Mesenteric fat pad (tissue), 1 donor: ENCODE data around the gene PIP4K2A. TPM values are rescaled to one million over a fixed set of nuclear protein-coding genes. Genes with fewer than 3 reads are reported as not detected.
"Not testable (repeated sequence)": the region's sequence is repeated elsewhere in the genome, so short reads cannot be mapped to it uniquely, and the experiment has no call there.

Experiments
- DNase-seq: peaks from one replicate; pipeline ENCODE4 v3.0.0-alpha.2; 2020; ENCODE audit warnings: low spot score
- total RNA-seq: library from RNA; stranded (reverse); fragmentation: NEBNext Ultra II Directional; extraction: Animal tissue kit (Norgen Biotek cat#: 25700); gene quantifications from one replicate; pipeline ENCODE4 v1.2.1, GENCODE V29; 2021
- donor health status: DM: yes; HTN: yes; CAD: no.

Gene PIP4K2A
- total RNA-seq, 1 donor from 2014 or later, result 49.6 TPM

- DNase-seq, result no peak
Measured at GRCh38 chr10:22719406-22720042, 5.1 kb upstream of the PIP4K2A start.

- not testable (repeated sequence) for DNase-seq
Measured at GRCh38 chr10:22718659-22719058, 4.3 kb upstream of the PIP4K2A start.

DNA sequence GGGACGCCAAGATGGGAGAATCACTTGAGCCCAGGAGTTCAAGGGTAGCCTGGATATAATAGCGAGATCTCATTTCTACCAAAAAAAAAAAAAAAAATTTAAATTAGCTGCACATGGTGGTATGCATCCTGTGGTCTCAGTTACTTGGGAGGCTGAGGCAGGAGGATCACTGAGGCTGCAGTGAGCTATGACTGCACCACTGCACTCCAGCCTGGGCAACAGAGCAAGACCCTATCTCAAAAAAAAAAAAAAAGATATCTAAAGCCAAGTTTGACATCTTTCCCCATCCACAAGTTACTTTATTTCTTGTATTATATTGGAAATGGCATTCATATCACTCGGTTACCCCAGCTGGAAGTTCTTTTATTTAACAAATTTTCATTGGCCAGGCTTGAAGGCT lies 3.4 kb upstream of the PIP4K2A start:
- DNase-seq, result no peak

DNA sequence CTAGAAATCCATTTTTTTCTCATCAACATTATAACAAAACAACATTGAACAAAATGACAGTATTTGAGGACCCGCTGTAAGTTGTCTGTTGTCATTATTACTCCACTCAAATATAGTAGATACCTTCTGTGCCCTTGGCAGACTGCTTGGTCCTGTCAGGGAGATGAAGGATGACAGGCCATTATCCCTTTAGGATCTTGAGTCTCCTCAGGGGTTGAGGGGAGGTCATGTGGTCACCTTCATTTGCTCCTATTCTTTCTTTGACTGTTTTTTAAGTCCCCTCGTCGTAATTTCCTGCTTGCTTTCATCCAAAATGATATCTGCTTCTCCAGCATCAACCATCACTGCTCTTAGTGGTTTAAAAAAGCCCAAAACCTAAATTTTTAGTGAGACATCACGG lies 2.6 kb upstream of the PIP4K2A start:
- no peak for DNase-seq

DNA sequence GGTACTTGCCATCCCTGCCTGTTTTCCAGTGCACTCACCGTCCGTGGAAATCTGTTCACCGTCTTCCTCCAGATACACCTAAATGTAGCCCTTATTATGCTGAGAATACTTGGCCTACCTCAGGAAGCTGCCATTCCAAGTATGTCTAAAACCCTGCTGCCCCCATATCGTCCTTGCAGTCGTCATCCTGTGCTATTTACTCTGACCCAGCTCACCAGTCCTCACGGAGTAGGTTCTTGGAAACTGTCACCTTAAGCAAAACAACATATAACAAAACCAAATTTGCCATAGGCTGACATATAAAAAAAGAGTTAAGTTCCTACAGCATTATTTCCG lies 880 bp upstream of the PIP4K2A start:
- DNase-seq, result no peak

GRCh38 chr10:22713853-22714478 lies 412 bp downstream of the PIP4K2A start:
- no peak for DNase-seq

- no peak for DNase-seq
Measured at GRCh38 chr10:22712956-22713852, 1.2 kb downstream of the PIP4K2A start.

DNA sequence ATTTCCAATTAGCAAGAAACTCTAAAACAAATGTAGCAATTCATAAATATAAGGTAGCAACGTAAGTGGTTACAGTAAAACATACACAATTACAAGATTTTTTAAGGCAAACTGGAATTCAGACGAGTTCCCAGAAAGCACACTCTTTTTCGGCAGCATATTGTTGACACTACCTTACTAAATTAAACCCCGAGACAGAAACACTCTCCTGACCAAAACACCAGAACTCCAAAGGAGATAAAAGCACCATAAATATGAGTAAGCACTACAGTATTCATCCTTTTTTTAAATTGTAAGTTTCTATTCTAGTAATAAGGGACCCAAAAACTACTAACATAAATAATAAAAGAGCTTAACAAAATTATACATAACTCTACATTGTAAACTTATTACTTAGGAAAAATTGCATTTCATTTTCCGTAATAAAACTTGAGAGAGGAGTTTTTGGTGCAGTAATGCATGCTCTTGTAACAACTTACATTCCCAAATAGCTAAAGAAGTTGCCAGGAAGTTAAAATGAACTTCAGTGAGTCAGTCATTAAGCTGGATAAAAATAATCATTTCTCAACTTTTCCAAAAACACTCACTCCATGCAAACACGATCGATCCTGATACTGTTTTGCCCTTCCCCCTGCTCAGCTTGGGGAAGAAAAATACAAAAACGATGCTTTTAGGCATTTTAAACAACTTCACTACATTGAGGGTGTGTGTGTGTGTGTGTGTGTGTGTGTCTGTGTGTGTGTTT lies 2.0 kb downstream of the PIP4K2A start:
- DNase-seq, result no peak

DNA sequence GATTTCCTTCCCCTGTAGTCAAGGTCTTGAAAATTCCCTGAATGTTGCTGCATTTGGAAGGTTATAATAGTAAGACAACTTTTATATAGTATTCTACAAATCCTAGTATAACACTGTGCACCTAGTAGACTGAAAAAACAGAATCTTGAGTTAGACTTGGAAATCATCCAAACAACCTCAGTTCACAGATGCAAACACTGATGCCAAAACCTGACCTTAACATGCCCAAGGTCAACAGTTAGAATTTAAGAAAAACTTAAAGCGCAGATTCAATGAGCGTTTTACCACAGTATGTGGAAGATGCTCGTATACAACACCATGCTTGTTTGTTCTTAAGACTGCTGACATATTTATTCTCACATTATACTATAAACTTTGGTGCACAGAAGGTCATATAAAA lies 3.0 kb downstream of the PIP4K2A start:
- no peak for DNase-seq

GRCh38 chr10:22710139-22710745 lies 4.1 kb downstream of the PIP4K2A start:
- no peak for DNase-seq

GRCh38 chr10:22708772-22709171 lies 5.6 kb downstream of the PIP4K2A start:
- DNase-seq, result no peak

DNA sequence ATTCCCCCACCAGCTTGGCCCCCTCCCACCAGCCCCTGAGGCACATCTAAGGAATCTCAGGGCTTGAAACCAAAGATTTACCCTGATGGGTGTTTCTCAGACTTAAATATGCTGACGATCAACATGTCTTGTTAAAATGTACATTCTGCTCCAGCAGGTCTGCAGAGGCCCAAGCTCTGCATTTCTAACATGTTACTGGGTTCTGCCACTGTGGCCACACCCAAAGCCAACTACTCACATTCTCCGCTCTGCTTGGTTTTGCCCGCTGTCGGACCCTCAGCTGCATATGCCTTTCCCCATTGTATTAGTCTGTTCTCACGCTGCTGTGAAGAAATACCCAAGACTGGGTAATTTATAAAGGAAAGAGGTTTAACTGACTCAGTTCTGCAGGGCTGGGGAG lies 8.9 kb downstream of the PIP4K2A start:
- no peak for DNase-seq

GRCh38 chr10:22704942-22705341 lies 9.4 kb downstream of the PIP4K2A start:
- DNase-seq, result no peak

DNA sequence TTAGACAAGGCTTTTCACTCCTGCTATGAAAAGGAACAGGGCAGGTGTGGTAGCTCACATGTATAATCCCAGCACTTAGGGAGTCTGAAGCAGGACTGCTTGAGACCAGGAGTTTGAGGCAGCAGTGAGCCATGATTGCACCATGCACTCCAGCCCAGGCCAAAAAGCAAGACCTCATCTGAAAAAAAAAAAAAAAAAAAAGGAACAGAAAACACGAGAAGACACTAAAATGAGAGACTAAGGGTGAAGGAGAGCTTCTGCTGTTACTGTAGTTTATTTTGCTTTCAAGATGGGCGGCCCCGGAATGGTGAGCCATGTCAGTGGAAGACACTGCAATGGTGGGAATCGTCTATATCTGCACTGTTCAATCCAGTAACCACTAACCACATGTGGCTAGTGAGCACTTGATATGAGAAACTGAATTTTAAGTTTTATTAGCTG lies 9.9 kb downstream of the PIP4K2A start:
- no peak for DNase-seq

DNA sequence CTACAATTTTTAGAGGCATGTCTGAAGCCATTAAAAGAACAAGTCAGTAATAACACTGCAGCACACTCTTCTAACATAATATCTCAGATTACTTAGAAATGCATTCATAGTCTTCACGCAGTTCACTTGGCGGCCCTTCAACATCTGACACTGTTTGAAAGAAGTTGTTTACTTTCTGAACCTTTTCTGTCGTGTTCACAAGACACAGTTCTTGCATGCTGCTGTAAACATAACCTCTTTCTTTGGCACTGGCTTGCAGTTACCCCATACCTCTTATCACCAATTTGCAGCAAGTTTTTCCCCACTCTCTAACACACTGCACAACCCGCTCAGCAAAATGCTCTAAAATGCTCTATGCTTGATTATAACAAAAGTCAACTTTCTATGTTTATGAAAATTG lies 12.0 kb downstream of the PIP4K2A start:
- no peak for DNase-seq

GRCh38 chr10:22701132-22701826 lies 13.1 kb downstream of the PIP4K2A start:
- DNase-seq, result no peak

DNA sequence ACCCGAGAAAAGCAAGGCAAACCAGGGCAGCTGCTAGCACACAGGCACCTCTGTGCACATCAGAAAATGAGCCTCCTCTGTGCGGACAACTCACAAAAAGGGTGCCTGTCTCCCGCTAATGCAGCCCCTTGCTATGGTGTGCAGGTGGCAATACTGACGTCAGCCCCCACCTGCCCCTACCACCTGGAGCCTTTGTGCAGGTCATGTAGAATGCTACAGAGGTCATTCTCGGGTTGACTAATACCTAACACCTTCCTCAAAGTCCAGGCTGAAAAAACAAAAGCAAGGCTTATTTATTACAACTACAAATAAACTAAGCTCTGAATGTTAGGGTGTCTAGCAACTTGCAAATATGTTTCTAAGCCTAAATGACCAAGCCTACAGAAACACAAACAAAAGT lies 13.9 kb downstream of the PIP4K2A start:
- DNase-seq, result no peak

DNA sequence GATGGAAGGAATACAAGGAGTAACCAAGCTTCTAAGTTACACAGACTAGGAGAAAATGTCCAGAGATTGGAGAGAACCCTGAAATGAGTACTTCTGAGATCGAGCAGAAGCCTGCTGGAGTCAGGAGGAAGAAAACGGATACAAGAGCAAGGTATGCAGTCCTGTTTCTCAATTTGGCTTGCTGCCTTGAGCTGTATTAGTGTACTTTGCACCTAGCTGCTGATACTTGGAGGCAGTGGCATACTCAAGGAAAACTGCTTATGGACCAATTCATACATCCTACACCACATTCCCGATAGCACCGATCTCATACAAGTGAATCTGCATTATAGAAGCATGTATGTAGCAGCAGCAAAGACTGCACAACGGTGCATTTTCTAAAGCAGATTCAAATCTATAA lies 14.4 kb downstream of the PIP4K2A start:
- no peak for DNase-seq

GRCh38 chr10:22698941-22699440 lies 15.4 kb downstream of the PIP4K2A start:
- DNase-seq, result no peak

GRCh38 chr10:22697800-22698199 lies 16.6 kb downstream of the PIP4K2A start:
- DNase-seq, result no peak
